HG03139 (cell line): ENCODE data around the gene CKS1B.
A peak's percentile ranks its signal among the peaks of the same experiment; 100 is the strongest.

ENCODE experiments used
- ATAC-seq: cut with Tn5 transposase; IDR thresholded peaks from one replicate; pipeline ENCODE4 v1.9.1; 2021; ENCODE audit not compliant: unreplicated experiment

Gene CKS1B

DNA sequence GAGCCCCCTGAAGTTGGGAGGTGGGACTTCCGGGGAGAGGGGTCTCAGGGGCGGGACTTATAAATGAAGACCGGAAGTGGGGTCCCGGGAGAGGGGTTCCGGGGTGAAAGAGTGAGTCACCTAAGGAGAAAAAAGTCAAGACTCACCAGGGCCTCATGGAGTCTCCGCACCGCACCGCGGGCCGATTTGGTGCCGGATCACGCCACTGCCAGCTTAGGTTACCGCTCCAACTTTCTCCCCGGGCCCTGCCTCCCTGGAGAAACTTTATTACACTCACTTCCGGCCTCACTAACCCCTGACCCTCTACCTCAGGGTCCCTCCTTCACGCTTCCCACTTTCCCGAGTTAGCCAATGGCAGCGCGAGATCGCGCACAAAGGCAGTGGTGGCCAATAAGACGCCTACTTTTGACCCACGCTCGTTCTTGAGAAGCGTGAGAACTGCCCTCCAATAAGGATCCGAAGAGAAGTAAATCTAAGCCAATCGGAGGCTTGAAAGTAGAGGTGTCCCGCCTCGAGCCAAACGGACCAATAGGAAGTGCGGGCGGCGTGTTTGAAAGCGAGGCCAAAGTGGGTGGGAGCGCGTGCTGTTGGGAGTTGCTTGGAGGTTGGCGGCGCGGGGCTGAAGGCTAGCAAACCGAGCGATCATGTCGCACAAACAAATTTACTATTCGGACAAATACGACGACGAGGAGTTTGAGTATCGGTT lies at the start of gene CKS1B:
Gene CKS1B, plus strand, starts transcription at position 580 of the 706 bp plus-strand sequence. Its CDS starts 65 bp downstream, at position 645.
- ATAC-seq = peak; percentile 78

DNA sequence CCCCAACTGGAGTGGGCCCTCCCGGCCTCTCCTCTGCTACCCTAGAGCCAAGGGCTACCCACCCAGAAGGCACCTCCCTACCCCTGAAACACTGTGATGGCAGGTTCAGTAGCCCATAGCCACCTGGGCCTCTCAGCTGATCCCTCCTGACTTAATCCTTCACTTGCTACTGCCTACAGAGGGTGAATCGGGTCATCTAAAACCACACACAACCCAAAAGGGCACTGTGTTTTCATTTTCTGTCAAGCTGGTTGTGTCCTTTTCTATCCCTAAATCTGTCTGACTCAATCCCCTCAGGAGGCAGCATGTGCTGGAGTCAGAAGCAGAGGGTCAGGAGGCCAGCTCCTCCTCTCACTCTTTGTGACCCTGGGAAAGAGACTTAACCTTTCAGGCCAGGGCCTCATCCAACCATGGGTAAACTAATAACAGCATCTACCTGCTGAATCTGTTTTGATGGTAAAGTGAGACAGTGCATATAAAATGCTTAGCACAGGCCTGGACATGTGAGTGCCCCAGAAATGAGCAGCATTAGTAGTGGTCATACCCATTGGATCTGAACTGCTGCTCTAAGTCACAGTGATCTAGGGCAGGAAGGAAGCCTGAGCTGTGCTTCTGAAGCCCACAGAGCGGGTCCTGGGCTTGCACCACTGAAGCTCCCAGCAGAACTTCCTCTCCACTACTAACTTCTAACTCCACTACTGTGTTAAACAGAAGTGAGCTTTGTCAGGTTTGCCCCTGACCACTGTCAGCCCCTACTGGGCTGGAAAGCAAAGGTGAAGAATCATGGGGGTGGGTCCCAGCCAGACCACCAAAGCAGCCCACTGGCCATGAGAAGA lies 48.9 kb upstream of the CKS1B start:
- no peak for ATAC-seq

DNA sequence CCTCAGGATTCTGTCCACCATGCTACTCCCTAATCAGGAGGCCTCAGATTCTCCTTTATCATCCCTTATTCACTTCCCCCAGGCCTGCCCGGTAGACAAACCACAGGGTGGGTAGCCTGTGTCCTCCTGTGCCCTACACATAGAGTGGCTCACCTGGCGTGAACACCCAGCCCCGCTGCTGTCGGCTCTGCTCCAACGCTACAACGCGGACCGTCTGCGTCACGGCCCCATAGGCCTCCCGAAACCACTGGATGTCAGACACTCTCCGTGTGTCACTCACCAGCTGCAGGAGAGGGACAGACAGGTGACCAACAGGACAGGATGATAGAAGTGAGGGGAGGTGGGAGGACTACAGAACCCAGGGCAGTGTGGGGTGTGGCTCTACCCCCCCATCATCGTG lies 48.3 kb upstream of the CKS1B start:
- no peak for ATAC-seq

DNA sequence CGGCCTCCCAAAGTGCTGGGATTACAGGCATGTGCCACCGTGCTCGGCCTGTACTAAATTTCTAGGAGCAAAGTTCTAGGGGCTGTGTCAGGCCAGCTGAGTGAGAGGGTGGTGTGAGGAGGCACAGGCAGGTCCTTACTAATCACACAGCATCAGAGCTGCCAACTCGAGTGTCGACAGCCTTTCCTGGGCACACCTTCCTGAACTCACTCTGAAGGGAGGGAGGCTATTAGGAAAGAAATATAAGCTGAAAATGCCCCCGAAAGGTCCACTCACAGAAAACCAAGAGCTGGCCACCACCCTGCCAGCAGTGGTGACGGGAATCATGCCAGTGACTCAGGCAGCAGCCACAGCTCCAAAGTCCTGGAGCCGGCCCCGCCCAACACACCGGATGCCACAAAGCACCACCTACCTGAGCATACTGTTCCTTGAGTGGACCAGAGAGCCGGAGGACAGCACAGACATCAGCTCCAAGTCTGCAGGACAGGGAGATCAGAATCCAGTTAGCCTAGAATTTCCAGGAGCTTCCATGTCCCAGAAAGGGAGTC lies 42.5 kb upstream of the CKS1B start:
- ATAC-seq = no peak

DNA sequence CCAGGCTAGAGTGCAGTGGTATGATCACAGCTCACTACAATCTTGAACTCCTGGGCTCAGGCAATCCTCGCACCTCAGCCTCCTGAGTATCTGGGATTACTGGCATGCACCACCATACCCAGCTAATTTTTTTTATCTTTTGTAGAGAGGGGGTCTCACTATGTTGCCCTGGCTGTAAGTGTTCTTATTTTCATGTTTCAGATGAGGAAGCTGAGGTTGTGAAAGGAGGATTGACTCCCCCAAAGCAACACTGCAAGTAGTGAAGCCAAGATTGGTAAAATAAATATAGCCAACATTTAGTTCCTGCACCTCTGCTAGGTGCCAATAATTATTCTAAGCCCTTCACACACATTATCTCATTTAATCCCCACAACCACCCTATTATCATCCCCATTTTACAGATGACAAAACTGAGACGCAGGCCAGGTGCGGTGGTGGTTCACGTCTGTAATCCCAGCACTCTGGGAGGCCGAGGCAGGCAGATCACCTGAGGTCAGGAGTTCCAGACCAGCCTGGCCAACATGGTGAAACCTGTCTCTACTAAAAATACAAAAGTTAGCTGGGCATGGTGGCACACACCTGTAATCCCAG lies 40.0 kb upstream of the CKS1B start:
- ATAC-seq = no peak

DNA sequence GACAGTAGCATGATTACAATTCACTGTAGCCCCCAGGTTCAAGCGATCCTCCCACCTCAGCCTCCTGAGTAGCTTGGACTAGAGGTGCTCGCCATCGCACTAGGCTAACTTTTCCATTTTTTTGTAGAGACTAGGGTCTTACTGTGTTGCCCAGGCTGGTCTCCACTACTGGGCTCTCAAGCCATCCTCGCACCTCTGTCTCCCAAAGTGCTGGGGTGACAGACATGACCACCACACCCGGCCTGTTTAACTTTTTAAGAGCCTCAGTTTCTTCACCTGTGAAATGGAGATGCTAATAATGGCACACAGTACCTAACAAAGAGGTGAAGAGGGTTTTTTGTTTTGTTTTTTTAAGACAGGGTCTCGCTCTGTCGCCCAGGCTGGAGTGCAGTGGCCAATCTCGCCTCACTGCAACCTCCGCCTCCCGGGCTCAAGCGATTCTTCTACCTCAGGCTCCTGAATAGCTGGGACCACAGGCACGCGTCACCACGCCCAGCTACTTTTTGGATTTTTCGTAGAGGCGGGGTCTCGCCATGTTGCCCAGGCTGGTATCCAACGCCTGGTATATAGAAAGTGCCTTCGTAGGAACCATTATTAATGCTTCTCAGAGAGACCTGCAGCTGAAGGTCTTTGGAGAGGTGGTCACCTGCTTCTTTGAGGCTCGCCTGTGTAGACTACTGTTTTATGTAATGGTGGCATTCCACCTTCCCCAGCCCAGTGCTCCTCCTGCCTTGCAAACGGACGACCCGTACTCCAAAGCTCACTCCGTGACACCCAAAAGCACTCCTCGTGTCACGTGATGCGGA lies 38.5 kb upstream of the CKS1B start:
- ATAC-seq = no peak

DNA sequence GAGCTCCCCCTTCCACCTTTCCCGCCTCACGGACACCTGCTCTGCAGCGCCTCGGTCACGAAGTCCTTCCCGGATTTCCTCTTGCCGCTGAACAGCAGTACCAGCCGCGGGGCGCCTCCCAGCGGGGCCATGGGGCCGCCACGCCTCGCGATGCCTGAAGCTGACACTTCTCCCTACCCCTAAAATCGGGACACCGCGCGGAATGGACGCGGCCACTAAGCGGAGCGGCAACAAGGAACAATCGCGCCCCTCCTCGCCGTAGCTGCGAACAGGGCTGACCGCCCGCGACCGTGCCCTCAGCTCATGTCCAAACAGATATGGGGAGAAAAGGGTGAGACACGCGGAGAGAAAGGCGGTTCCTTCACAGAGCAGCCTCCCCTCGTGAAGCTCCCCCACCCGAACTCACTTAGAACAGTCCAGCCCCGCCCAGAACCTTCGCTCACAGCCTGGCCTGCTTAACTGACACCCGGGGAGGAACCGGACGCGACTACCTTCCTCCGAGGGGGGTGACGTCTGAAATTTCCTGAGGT lies 37.9 kb upstream of the CKS1B start, which contains the start of gene PMVK:
Gene PMVK, minus strand, starts transcription at position 165 of the 530 bp plus-strand sequence. Its CDS starts 34 bp downstream, at position 131.
- peak; percentile 72 for ATAC-seq

- peak; percentile 50 for ATAC-seq
Observed at GRCh38 chr1:154937085-154937987, 37.1 kb upstream of the CKS1B start.

GRCh38 chr1:154937988-154938386 lies 36.5 kb upstream of the CKS1B start:
- no peak for ATAC-seq

DNA sequence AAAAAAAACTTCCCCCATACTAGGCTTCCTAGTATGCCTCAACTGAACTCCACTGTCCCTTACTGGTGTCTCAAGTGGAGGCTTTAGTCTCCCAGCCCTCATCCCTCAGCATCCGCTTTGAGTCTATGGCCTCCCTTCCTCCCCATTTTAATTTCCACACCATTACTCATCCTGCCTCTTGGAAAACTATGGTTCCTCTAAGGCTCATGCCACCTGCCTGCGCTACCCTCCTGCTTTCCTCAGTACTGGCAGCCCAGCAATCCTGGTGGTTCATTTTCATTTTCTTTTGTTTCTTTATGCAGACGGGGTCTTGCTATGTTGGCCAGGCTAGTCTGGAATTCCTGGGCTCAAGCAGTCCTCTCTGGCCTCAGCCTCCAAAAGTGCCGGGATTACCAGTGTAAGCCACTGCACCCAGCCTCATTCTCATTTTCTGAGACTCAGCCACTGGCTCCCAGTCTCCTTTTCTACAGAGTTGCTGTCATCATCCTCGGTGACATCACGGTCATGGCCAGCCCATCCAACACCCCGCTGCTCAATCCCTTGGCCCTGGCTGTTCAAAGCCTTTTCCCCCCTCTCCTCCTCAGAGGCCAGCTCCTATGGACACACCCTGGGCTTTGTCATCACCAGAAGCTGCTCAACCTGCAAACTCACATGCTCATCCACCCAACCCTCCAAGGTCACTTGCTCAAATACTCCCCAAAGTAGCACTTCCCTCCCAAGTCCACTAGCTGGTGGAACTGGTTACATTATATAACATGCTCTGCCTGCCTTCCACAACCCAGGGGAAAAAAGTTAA lies 35.7 kb upstream of the CKS1B start:
- no peak for ATAC-seq

DNA sequence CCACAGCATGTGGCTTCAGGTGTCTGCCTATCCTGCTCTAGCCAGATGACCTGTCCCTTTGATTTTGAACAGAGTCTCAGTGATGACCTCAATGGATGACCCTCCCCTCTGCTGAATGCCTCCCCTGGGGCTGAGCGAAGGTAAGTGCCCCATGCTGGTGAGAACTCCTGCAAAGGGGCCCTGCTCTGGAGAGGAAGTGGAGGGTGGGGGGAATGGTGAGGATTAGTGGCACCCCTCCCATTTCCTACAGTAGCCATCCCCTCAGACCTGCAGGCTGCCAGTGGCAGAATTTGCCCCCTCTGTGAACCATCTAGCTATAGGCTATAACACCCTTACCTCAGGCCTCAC lies 34.3 kb upstream of the CKS1B start:
- ATAC-seq = no peak

DNA sequence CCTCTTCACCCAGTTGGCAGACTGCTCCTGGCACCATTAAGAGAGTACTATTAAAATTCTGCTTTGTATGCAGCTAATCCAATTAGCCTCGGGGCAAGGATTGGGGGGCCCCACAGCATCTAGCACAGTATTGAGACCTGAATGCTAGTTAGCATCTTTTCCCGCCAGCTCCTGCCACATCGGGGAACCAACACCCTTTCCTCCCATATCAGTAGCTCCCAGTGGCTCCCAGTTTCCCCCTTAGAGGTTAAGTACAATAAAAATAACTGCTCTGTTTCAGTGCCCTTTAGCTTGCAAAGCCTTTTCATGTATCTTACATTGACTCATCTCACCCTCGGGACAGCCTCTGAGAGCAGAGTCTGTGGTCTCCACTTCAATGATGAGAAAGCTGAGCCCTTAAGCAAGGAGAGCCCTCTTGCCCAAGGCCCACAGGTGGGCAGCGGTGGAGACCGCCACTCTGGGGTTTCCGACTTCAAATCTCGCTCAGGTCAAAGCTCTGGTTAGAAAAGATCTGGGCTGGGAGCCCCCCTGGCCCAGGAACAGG lies 33.8 kb upstream of the CKS1B start:
- no peak for ATAC-seq

- no peak for ATAC-seq
Observed at GRCh38 chr1:154941333-154942013, 33.0 kb upstream of the CKS1B start.

DNA sequence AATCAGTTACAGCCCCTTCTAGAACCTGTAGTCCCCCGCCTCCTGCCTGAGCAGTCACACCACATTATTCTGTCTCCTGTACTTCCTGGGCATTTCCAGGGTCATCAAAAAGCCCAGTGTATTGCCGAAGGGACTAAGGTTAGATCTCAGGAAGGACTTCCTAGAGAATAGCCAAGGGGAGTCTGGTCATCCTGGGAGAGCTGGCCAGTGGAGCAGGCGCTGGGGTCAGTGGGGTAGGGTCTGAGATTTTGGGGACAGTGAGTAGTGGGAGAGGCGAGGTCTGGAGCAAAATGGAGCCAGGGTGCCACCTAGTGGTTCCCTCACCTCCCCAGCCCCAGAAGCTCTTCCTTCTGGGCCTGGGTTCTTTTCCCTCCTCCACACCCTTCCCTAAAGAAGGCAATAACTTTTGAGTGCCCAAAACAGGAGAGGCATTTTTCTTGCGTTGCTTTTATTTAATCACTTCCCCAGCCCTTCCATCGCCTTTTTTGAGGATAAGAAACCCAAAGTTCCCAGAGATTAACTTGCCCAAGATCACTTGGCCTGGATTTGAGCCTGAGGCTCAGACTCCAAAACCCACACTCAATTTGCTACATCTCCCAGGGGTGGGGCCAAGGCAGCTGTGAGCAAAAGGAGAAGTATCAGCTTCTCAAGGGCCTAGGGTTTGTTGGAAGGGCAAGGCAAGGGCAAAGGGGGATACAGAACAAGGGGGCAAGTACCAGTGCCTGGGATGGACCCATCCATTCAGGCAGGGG lies 30.7 kb upstream of the CKS1B start:
- ATAC-seq = no peak

- ATAC-seq = no peak
Observed at GRCh38 chr1:154944401-154945159, 29.9 kb upstream of the CKS1B start.

- no peak for ATAC-seq
Observed at GRCh38 chr1:154945160-154945961, 29.1 kb upstream of the CKS1B start.
